HG03457 (cell line): Measurements from ENCODE around the gene PRCD.

Source experiments
- ATAC-seq: cut with Tn5 transposase; IDR thresholded peaks from one replicate; pipeline ENCODE4 v1.9.1; 2021; ENCODE audit warnings: moderate number of reproducible peaks; ENCODE audit not compliant: unreplicated experiment

PRCD gene

GRCh38 chr17:76567634-76568432 is 28.0 kb downstream of the PRCD start:
- no peak for ATAC-seq

- ATAC-seq: no peak
Observed at GRCh38 chr17:76568811-76569221, 29.0 kb downstream of the PRCD start.

GRCh38 chr17:76569607-76570279 is 29.9 kb downstream of the PRCD start:
- ATAC-seq: no peak

- no peak for ATAC-seq
Observed at GRCh38 chr17:76570457-76570856, 30.6 kb downstream of the PRCD start.

GRCh38 chr17:76570877-76571471 is 31.1 kb downstream of the PRCD start:
- no peak for ATAC-seq

- no peak for ATAC-seq
Observed at GRCh38 chr17:76572201-76572910, 32.5 kb downstream of the PRCD start.

GRCh38 chr17:76573096-76573495 is 33.3 kb downstream of the PRCD start:
- ATAC-seq: no peak

- no peak for ATAC-seq
Observed at GRCh38 chr17:76574166-76574565, 34.3 kb downstream of the PRCD start.

GRCh38 chr17:76575570-76575969 is 35.7 kb downstream of the PRCD start:
- no peak for ATAC-seq

GRCh38 chr17:76576189-76576588 is 36.3 kb downstream of the PRCD start:
- no peak for ATAC-seq

- no peak for ATAC-seq
Observed at GRCh38 chr17:76577876-76578275, 38.0 kb downstream of the PRCD start.

DNA sequence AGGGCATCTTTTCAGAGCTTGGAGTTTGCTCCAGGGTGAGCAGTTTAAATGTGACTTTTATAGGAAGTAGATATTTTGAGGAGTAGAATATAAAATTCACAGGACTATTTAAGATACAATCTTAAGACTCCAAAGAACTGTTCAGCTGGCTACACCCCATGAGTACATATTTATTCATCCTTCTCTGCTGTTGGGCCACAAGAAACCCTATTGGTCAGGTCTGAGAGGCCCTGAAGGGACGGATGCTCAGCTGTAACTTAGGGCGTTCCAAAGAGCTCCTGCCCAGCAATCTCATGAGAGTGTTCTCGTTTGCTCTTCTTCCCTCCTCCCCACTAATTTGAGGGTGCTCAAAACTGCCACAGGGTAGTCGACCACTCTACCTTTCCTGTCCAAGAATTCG is 38.5 kb downstream of the PRCD start:
- no peak for ATAC-seq

DNA sequence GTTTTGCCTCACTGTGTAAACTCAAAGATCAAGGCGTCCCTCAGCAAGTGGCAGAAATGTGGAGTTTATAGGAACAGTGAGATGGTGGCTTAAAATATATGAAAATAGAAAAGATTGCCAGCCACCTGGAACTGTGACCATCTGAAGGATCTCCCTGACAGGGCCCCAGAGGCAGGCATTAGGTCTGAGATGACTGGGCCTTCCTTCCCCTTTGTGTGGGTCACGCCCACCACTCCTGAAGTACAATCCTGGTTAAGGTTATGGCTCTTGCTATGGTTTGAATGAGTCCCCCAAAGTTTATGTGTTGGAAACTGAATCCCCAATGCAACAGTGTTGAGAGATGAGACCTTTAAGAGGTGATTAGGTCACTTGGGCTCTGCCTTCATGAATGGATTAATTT is 39.4 kb downstream of the PRCD start:
- no peak for ATAC-seq

- no peak for ATAC-seq
Observed at GRCh38 chr17:76581515-76581914, 41.7 kb downstream of the PRCD start.

GRCh38 chr17:76582660-76583059 is 42.8 kb downstream of the PRCD start:
- no peak for ATAC-seq

DNA sequence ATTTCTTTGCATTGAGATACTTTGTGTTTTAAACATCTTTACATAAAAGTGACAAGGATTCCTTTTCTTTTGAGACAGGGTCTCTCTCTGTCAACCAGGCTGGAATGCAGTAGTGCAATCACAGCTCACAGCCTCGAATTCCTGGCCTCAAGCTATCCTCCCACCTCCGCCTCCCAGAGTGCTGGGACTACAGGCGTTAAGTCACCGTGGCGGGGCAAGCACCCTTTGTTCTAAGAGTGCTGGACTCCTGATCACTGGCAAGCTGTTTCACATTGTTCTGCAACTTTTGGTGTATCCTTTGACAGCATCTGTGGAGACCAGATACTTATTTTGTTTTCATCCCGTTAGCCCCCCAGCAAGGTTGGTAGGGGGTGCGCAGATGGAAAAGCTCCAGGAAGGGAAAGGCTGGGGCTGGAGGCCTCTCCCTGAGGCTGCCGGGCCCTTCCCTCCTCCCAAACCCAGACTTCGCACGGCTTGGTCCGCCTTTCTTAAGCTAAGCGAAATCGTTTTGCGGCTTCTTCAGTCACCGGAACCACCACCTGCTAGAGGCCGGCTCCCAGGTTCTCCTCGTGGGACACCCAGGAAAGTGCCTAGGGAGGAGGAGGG is 44.7 kb downstream of the PRCD start:
- no peak for ATAC-seq

- ATAC-seq: no peak
Observed at GRCh38 chr17:76585033-76585648, 45.3 kb downstream of the PRCD start.

- no peak for ATAC-seq
Observed at GRCh38 chr17:76585649-76586593, 46.1 kb downstream of the PRCD start, which contains the start of gene ST6GALNAC2. Gene ST6GALNAC2 (minus strand): TSS chr17:76585860. CDS start chr17:76585808, 52 bp downstream.

DNA sequence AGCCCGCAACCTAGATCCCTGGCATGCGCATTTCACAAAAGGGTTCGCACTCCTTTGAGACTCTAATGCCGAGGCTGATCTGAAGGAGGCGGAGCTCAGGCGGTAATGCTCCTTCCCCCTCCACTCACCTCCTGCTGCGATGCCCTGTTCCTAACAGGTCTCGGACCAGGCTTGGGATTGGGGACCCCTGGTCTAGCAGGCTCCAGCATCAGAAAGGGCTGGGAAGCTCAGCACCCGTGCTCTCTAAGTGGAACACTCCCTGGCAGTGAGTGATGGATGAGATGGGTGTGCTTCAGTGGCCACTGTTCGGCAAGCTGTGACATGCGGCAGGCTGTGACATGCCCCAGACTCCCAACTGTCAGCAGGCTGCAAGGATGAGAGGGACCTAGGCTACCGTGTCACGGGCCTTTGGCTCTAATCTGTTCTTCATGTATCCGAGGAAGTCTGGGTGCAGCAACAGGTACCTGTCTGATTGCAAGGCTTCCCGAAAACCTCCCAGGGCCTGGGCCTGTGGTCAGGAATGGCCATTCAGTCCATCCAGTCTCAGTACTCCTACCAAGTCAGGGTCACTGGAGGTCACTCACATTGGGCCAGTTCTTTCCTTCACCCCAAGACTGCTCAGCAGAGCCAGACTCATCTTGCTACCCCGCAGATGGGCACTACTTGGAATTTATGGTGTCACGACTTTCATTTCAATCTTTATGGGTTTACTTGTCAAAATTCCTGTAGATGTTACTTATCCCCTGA is 47.1 kb downstream of the PRCD start:
- ATAC-seq: no peak
